Ovary (tissue), 9 donors: ENCODE data around the gene PIK3AP1. TPM values are rescaled to one million over a fixed set of nuclear protein-coding genes. Genes with fewer than 3 reads are reported as not detected.

ENCODE experiments used
- DNase-seq, 5 donors: peaks; one replicate each; pipeline ENCODE4 v3.0.0-alpha.2; 2019 to 2020
- H3K27ac ChIP-seq, 2 donors: fragments of 200-600 bp; one replicate each; pipeline versions ENCODE4 v1.5.1 to v1.8.0; 2019 to 2022
- H3K27me3 ChIP-seq: fragments of 200-600 bp; one replicate; pipeline ENCODE4 v1.8.0; 2022
- H3K36me3 ChIP-seq: fragments of 200-600 bp; sonication (generic); one replicate; pipeline ENCODE4 v1.5.1; 2019
- H3K4me1 ChIP-seq: one replicate; pipeline ENCODE4 v1.8.1; 2013; ENCODE audit warnings: mild to moderate bottlenecking, moderate library complexity; ENCODE audit not compliant: insufficient read depth
- H3K4me3 ChIP-seq: fragments of 200-600 bp; sonication (generic); one replicate; pipeline ENCODE4 v1.5.1; 2017
- H3K9me3 ChIP-seq, 2 donors: fragments of 200-600 bp in 1 of 2; sonication (generic) in 1 of 2; one replicate each; pipeline versions ENCODE4 v1.5.1 to v1.8.1; 2013 to 2019; ENCODE audit warnings: mild to moderate bottlenecking in 1 of 2, moderate library complexity in 1 of 2
- EP300 ChIP-seq: sonication (generic); formaldehyde crosslinking; IDR thresholded peaks from one replicate; pipeline ENCODE4 v1.6.1; 2017; ENCODE audit warnings: antibody characterized with exemption
- POLR2A ChIP-seq: fragments of 450-650 bp; IDR thresholded peaks from one replicate; pipeline ENCODE4 v1.6.1; 2017; ENCODE audit warnings: antibody characterized with exemption, mild to moderate bottlenecking, moderate library complexity
- WGBS, 3 donors: extraction: QIAGEN DNeasy Blood & Tissue Kit in 1 of 3; methylation state at CpG; one replicate each; pipeline versions ENCODE4 v1.1.5 to v1.1.7; 2013 to 2017; 5-methylcytosine and 5-hydroxymethylcytosine counted together
- intact Hi-C, 4 donors: fragments of 100-400 bp; cut with DNase I; formaldehyde crosslinking; loops; one replicate each; pipeline versions ENCODE4 v1.11.0 to v1.15.1; 2022 to 2023
- polyA plus RNA-seq, 2 donors: library from polyadenylated mRNA; stranded (reverse); fragments of 200-250 nt in 1 of 2; fragments of 350-450 nt in 1 of 2; fragmentation: Illumina TruSeq in 1 of 2; extraction: RNeasy Lipid Tissue Mini Kit (QIAGEN cat#74804) in 1 of 2; gene quantifications; one replicate each; pipeline ENCODE4 v1.2.3, GENCODE V29; 2013 to 2014
- total RNA-seq, 7 donors: library from RNA; depleted of rRNA in 2 of 7; stranded (reverse); fragments of >200 nt in 2 of 7; fragmentation: NEBNext Ultra II Directional in 3 of 7; extraction: Animal tissue kit (Norgen Biotek cat#: 25700) in 3 of 7; gene quantifications; one replicate each; pipeline versions ENCODE4 v1.1.0 to v1.2.4, GENCODE V29; 2016 to 2023
- TF ChIP-seq, protein P1 (sequence below), 3 donors: fragments of 450-650 bp in 2 of 3; fragments of 200-600 bp in 1 of 3; IDR thresholded peaks; one replicate each; pipeline versions ENCODE4 v1.5.1 to v1.8.0; 2016 to 2022; ENCODE audit warnings: antibody characterized with exemption in 3 of 3, mild to moderate bottlenecking in 1 of 3
- donor health status: DM: no; HTN: no; CAD: no; lungs with moderate emphysema.
- donor health status: DM: no; HTN: no; CAD: no.
- donor health status: Bipolar disorder and iron deficiency.
- donor health status: DM: yes; HTN: yes; CAD: no.
- donor health status: DM: no; HTN: no; CAD: no.
- donor health status: DM: yes; HTN: yes; CAD: no.

PIK3AP1 gene
- total and polyA plus RNA-seq, 9 donors, result 2.5 to 14.2 (median 7.8) TPM

GRCh38 chr10:96692427-96692826 lies 27.9 kb downstream of the PIK3AP1 start:
- no peaks in the 10 kb centered on the region for H3K9me3 ChIP-seq
- no peaks in the 10 kb centered on the region for H3K36me3 ChIP-seq
- TF ChIP-seq, protein P1, sequence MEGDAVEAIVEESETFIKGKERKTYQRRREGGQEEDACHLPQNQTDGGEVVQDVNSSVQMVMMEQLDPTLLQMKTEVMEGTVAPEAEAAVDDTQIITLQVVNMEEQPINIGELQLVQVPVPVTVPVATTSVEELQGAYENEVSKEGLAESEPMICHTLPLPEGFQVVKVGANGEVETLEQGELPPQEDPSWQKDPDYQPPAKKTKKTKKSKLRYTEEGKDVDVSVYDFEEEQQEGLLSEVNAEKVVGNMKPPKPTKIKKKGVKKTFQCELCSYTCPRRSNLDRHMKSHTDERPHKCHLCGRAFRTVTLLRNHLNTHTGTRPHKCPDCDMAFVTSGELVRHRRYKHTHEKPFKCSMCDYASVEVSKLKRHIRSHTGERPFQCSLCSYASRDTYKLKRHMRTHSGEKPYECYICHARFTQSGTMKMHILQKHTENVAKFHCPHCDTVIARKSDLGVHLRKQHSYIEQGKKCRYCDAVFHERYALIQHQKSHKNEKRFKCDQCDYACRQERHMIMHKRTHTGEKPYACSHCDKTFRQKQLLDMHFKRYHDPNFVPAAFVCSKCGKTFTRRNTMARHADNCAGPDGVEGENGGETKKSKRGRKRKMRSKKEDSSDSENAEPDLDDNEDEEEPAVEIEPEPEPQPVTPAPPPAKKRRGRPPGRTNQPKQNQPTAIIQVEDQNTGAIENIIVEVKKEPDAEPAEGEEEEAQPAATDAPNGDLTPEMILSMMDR (IDR thresholded peaks at IDR 0.05), result no peak
- no peak for TF ChIP-seq POLR2A
- no peak for TF ChIP-seq EP300
- H3K4me3 ChIP-seq, result no peak overlapping the region
- 93 to 97% (median 97%) methylated on average over 4 of the region's 4 CpGs for WGBS, 3 donors
- intact Hi-C loops, result no loop called here
- DNase-seq, result no peak
- H3K4me1 ChIP-seq, result no peaks in the 10 kb centered on the region
- H3K27ac ChIP-seq, result no peak overlapping the region
- no peaks in the 10 kb centered on the region for H3K27me3 ChIP-seq

DNA sequence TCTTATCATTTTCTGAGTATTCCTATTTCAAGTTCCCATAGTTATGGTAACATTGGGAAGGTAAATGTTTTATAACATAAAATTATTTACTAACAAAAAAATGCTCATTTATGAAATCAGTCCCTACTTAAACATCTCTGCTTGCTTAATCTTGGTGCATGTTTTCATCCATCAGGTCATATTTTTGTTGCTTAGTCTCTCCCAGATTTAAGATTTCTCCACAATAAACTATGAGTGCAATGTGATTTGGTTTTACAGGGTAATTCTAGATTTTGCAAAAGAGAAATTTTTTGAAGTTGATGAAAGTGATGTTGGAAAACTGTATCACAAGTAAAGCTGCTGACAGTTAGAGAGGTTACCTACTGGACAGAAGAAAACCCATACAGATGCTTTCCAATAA lies 28.6 kb downstream of the PIK3AP1 start:
- H3K27ac ChIP-seq, result no peak overlapping the region
- H3K36me3 ChIP-seq, result no peaks in the 10 kb centered on the region
- intact Hi-C loops, result no loop called here
- no peaks in the 10 kb centered on the region for H3K27me3 ChIP-seq
- H3K4me3 ChIP-seq, result no peak overlapping the region
- DNase-seq, result no peak
- no peak for TF ChIP-seq EP300
- TF ChIP-seq POLR2A, result no peak
- TF ChIP-seq, protein P1 (IDR thresholded peaks at IDR 0.05), result no peak
- no peaks in the 10 kb centered on the region for H3K4me1 ChIP-seq
- H3K9me3 ChIP-seq, result no peaks in the 10 kb centered on the region

GRCh38 chr10:96690755-96691730 lies 29.3 kb downstream of the PIK3AP1 start:
- 68 to 77% (median 71%) methylated on average over 9 of the region's 9 CpGs for WGBS, 3 donors
- no peak overlapping the region for H3K27ac ChIP-seq
- no peaks in the 10 kb centered on the region for H3K36me3 ChIP-seq
- no peak for TF ChIP-seq POLR2A
- no peaks in the 10 kb centered on the region for H3K4me1 ChIP-seq
- no peak overlapping the region for H3K4me3 ChIP-seq
- H3K9me3 ChIP-seq, result no peaks in the 10 kb centered on the region
- H3K27me3 ChIP-seq, result no peaks in the 10 kb centered on the region
- DNase-seq, result no peak
- intact Hi-C loops, result no loop called here

- H3K27ac ChIP-seq, result no peak overlapping the region
- H3K4me3 ChIP-seq, result no peak overlapping the region
- intact Hi-C loops, result no loop called here
- no peaks in the 10 kb centered on the region for H3K9me3 ChIP-seq
- H3K36me3 ChIP-seq, result no peaks in the 10 kb centered on the region
- WGBS, 3 donors, result 88 to 95% (median 90%) methylated on average over 4 of the region's 4 CpGs
- TF ChIP-seq POLR2A (no peak), EP300 (no peak)
- TF ChIP-seq, protein P1 (IDR thresholded peaks at IDR 0.05), result no peak
- H3K4me1 ChIP-seq, result no peaks in the 10 kb centered on the region
- no peaks in the 10 kb centered on the region for H3K27me3 ChIP-seq
- no peak for DNase-seq
These were observed 31.5 kb downstream of the PIK3AP1 start for GRCh38 chr10:96688789-96689188.
